HG03066 (cell line): ENCODE measurements around the gene ACP4.

Experiments
- ATAC-seq: cut with Tn5 transposase; IDR thresholded peaks from one replicate; pipeline ENCODE4 v1.9.1; 2021; ENCODE audit warnings: low read depth; ENCODE audit not compliant: unreplicated experiment

Gene ACP4

DNA sequence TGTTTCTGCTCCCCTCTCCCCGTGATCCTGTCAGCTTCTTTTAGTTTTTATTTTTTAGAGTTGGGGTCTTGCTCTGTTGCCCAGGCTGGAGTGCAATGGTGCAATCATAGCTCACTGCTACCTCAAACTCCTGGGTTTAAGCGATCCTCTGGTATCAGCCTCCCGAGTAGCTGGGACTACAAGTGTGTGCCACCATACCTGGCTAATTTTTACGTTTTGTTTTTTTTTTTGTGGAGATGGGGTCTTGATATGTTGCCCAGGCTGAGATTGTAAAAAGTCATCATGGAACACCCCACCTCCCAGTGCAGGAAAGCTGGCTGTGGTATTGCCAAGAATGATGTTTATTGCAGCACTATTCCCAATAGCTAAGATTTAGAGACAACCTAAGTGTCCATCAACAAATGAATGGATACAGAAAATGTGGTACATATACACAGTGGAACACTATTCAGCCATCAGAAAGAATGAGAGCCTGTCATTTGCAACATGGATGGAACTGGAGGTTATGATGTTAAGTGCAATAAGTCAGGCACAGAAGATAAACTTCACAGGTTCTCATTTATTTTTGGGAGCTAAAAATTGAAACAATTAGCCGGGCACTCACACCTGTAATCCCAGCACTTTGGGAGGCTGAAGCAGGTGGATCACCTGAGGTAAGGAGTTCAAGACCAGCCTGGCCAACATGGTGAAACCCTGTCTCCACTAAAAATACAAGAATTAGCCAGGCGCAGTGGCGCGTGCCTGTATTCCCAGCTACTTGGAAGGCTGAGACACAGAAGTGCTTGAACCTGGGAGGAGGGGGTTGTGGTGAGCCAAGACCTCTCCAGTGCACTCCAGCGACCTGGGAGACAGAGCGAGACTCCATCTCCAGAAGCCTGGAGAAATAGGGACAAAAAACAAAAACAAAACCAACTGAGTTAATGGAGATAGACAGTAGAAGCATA, 49.8 kb downstream of the ACP4 start:
- ATAC-seq: no peak

DNA sequence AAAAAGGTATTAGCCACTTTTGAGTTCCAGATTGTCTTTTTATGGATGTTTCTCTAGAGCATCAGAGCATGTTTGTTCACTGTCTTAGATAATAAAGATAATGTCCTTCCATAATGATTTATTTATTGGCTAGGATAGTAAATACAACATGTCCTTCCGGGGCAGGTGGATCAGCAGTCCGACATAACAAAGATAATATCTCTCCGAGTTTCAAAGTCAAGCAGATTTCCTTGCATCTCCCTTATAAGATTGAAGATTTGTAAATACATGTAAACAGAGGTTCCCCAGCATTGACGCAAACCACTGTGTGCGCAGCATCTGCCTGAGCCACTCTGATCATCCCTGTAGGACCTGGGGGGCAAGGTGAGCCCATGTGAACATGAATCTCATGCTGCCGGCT, 51.9 kb downstream of the ACP4 start:
- no peak for ATAC-seq

GRCh38 chr19:50843205-50843604, 53.0 kb downstream of the ACP4 start:
- ATAC-seq: no peak

DNA sequence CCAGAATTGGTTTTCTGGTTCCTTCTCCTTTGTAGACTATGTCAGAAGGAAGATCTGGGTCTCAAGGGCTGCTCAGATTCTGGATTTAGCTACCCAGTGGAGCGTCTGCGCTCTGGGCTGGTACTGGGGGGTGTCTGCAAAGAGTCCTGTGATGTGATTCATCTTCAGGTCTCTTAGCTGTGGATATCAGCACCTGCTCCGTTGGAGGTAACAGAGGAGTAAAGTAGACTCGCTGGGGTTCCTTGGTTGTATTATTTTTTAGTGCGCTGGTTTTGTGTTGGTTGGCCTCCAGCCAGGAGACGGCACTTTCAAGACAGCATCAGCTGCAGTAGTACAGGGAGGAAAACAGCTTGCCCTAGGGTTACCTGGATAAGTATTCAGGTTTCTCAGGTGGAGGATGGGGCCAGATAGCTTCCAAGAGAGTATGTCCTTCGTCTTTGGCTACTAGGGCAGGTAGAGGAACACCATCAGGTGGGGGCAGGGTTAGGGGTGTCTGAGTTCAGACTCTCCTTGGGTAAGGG, 53.5 kb downstream of the ACP4 start:
- ATAC-seq: no peak

GRCh38 chr19:50844296-50844935, 54.2 kb downstream of the ACP4 start:
- no peak for ATAC-seq
